Measurements from ENCODE around the gene SKIDA1. TPM values are rescaled to one million over a fixed set of nuclear protein-coding genes. Genes with fewer than 3 reads are reported as not detected.

SKIDA1 gene
- total RNA-seq, 1 donor from 2014 or later, result 0.58 TPM

- DNase-seq (ENCODE audit: low spot score), result no peak
These were observed 23.1 kb downstream of the SKIDA1 start for GRCh38 chr10:21502348-21502740.

DNA sequence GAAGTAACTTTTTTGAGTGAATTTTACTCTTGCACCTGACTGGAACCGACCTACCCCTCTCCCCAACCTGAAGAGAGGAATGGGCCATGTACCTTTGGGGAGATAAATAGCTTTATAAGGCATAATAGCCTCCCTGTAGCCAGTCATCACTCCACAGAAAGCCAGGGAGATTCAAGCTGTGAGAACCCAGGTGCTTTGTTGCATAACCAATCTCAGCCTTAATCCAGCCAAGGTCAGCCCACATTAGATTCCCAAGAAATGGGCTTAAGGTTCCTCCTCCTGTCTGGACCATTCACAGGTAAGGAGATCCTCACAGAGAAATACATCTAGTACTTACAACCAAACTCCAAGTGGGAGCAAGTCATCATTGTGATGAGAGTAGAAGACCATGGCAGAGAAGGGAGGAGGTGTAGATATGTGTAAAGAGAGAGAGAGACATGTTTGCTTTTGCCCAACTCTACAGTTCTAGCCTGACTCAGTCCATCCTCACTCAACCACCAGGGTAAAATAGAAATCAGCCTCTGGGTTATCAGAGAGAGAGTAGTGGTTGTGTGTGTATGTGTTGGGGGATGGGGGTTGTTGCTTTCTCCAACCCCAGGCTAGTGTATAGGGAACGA lies 23.6 kb downstream of the SKIDA1 start:
- DNase-seq (ENCODE audit: low spot score), result no peak

GRCh38 chr10:21501091-21501490 lies 24.4 kb downstream of the SKIDA1 start:
- no peak for DNase-seq (ENCODE audit: low spot score)

DNA sequence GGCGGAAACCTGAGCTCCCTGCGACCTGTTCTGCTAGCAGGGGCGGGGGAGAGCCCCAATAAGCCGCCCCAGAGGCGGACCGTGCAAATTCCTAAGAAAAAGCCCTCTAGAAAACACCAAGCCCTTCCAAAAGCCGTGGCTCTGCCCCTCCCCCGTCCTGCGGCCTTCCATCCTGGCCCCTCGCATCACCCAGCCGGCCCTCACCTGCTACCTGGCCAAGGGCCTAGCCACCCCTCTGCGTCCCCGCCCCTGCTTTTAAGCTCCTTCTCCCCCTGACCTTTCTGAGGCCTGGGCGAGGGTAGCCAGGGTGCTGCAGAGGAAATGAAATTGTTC lies 24.9 kb downstream of the SKIDA1 start:
- no peak for DNase-seq (ENCODE audit: low spot score)

DNA sequence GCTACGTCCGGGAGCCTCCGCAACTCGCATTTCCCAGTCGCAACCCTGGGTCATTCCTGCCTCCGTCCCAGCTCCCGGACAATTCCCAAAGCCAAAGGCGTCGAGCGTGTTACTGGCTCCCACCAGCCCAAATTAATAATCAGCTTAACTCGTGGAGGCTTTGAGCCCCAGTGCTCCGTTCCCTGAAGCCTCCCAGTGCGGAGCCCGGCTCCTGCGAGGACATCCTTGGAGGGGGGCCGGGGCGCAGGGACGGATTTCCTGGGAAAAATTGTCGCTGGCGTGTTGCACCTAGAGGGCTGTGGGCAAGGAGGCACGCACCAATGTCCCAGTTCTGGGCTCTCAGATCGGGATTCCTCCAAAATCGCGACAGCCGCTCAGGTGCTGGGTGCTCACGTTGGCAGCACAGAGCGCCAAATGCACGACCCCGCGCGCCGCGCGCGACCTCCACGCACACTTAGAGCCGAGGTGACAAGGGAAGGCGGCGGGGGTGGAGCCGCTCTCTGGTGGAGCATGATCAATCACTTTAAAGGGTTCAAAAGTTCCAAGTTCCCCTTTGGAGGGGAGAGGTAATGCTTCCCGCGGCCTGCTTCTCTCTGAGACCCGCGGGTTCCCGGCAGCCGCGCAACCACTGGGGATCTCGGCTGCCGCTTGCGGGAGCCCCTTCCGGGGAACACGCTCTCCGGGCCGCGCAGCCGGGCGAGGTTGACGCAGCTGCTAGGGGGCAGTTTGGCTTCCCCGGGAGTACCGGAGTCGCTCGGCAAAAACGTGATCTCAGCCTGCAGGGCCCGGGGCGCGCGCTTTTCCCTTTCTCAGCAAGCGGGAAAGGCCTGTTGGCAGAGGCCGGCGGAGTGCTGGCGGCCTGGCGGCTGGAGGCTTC lies 25.5 kb downstream of the SKIDA1 start:
- DNase-seq (ENCODE audit: low spot score), result no peak

- DNase-seq (ENCODE audit: low spot score), result no peak
These were observed 26.5 kb downstream of the SKIDA1 start for GRCh38 chr10:21498986-21499385.

DNA sequence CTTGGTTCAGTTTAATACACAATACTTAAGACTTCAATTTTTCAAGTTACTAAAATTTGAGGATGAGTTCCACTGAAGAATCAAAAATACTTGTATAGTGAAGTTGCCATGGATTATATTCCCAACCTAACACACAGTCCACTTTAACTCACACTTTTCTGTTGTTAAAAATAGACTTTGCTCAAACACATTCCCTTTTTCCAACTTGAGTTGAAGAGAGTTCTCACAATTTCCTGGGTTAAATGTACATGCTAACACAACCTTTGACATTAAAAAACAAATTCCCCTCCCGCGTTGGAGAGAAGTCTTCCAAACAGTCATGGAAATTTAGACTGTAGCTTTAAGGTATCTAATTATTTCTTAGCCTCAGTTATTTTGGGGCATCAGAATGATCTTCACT lies 27.1 kb downstream of the SKIDA1 start:
- DNase-seq (ENCODE audit: low spot score), result no peak

GRCh38 chr10:21497177-21497807 lies 28.2 kb downstream of the SKIDA1 start:
- peak; percentile 98 for DNase-seq (ENCODE audit: low spot score)

DNA sequence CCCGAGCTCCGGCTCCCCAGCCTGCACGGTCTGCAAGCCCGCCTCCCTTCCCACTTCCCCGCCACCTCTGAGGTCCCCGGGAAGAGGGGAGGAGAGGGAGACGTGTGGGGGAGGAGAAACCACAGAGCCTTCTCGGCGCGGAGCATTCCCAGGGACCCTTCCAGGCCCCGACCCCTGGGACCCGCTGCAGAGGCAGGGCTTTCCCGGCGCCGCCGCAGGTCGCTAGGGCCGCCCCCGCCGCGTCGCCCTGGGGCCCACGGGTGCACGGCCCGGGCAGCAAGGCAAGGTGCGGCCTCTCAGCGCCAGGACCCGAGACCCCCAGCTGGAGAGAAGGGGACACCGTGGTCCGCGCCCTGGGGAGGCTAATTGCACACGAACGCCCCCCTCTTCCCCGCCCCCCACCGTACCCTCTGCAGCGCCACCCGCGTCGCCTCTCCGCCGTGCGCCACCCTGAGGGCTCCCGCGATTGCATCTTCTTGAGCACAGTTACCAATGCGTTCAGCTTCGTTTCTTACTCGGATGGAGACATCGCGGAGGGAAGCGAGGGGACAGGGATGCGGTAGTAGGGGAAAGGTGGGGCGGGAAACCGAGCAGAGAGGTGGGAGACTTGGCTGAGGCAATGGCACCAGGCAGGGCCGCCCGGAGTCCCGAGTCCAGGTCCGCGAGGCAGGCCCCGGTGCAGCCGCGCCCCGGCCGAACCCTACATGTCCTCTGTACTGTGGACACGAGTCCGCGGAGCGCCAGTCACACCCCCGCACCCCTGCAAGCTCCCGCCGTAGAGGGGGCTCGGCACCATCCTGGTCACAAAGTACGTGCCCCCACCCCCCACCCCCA lies 28.9 kb downstream of the SKIDA1 start:
- DNase-seq (ENCODE audit: low spot score), result no peak

- peak; percentile 96 for DNase-seq (ENCODE audit: low spot score)
These were observed 29.6 kb downstream of the SKIDA1 start for GRCh38 chr10:21495752-21496342.

- DNase-seq (ENCODE audit: low spot score), result no peak
These were observed 30.3 kb downstream of the SKIDA1 start for GRCh38 chr10:21495002-21495751.

- no peak for DNase-seq (ENCODE audit: low spot score)
These were observed 31.1 kb downstream of the SKIDA1 start for GRCh38 chr10:21494191-21495001.

- DNase-seq (ENCODE audit: low spot score), result no peak
These were observed 31.7 kb downstream of the SKIDA1 start for GRCh38 chr10:21493784-21494183.

DNA sequence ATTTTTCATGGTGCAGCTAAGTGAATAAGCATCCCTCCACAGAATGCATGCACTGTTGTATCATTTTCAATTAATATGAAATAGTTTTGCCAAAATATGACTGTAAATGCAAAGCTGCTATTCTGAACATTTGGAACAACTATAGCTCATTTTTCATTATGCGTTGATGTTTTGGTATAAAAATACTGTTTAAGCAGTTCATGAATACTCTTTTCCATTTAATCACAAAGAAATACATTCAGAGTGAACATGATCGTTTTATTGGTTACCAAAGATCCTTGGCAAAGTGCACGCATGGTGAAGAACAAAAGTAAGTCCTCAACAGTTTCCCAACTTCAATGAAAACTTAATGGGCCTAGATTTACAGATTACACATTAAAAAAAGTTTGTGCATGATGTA lies 33.1 kb downstream of the SKIDA1 start:
- DNase-seq (ENCODE audit: low spot score), result no peak

DNA sequence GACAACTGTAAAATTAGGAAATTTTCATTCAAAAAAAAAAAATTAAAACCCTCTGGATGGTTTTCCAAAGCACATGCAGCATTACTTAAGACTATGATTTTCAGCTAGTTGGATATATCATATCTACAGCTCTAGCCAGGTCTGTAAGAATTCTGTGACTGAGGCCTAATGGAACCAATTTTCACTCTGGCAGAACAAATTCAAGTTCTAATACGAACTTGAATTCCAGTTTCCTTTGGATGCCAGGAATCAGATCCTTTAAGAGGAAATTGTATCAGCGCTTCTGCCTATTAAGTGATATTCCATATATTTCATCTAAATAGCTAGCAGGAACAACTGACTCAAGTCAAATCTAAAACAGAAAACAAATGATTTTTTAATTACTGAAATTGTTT lies 34.8 kb downstream of the SKIDA1 start:
- DNase-seq (ENCODE audit: low spot score), result no peak

DNA sequence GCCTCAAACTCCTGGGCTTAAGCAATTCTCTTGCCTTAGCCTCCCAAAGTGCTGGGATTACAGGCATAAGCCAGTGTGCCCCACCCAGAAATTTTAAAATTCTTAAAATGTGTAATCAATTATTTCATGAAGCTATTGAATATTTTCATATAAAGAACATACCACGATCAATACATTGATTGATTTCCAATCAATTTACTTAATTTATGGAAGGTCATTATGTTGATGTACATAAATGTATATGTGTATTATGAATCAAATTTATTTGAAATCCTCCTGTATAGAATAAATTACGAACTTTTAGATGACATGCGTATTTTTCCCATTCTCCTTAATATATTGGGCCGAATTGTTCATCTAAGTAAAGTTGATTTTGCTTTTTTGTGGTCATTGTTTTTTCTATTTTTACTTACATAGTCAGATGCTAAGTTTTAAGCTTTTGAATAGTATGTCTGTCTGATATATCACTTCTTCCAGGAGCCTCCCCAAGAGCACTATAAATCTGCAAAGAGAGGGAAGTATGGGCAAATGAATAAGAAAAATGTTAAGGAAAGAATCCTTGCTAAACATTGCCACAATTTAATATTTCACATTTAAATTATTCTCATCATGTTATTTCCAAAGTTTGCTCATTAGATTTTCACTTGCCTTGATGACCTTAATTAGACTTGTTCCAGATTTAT lies 35.3 kb downstream of the SKIDA1 start:
- DNase-seq (ENCODE audit: low spot score), result no peak

DNA sequence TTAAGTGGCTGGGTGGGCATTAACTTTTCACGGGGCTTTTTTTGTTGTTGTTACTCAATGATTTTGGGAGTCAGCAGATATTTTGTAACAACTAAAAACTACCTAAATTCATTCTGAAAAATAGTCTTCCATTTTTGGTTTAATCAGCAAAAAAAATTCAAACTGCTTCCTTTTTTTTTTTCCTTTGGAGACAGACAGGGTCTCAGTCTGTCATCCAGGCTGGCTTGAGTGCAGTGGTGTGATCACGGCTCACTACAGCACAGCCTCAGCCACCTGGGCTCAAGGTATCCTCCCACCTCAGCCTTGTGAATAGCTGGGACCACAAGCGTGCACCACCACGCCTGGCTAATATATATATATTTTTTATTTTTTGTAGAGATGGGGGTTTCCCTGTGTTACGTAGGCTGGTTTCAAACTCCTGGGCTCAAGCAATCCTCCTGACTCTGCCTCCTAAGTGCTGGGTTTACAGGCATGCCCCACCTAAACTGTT lies 36.5 kb downstream of the SKIDA1 start:
- no peak for DNase-seq (ENCODE audit: low spot score)

DNA sequence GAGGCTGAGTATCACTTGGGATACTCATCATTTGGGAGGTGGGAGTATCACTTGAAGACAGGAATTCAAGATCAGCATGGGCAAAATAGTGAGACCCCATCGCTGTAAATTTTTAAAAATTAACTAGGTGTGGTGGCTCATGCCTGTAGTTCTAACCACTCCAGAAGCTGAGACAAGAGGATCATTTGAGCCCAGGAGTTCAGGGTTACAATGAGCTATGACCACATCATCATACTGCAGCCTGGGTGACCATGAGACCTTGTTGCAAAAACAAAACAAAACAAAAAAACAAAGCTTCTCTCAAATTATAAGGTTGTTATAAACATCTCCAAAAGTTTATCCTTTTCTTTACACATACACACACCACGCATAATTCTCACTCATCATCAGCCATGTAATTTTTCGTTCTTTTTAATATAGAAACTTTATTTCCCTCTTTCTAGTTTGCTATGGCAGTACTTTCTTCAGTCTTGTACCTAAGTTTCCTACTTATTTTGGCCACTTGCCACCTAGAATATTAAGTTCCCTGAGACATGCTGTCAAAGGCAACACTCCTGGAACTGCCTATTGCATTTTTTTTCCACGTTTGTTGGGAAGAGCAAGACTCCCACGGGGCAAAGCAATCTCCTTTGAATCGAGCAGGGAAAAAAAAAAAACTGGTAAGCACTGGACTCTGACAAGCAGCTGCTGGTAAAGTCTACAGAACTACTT lies 37.1 kb downstream of the SKIDA1 start:
- no peak for DNase-seq (ENCODE audit: low spot score)

All from mesenteric fat pad (tissue), 1 donor.